Epithelial cell of prostate (primary cell): Measurements from ENCODE around the gene KCNJ18.
"Not testable (repeated sequence)": the region's sequence is repeated elsewhere in the genome, so short reads cannot be mapped to it uniquely, and the experiment has no call there.

Experiments
- DNase-seq: peaks from one replicate; pipeline ENCODE4 v3.0.0-alpha.2; 2011; ENCODE audit warnings: low read depth, low spot score
- H3K27ac ChIP-seq: fragments of 450-650 bp; 2 replicates; pipeline ENCODE4 v1.5.1; 2017; ENCODE audit warnings: mild to moderate bottlenecking

KCNJ18 gene

GRCh38 chr17:21683897-21684296 lies 8.4 kb upstream of the KCNJ18 start:
- DNase-seq, H3K27ac ChIP-seq: not testable (repeated sequence)

- DNase-seq, H3K27ac ChIP-seq: not testable (repeated sequence)
Observed at GRCh38 chr17:21684384-21684783, 7.9 kb upstream of the KCNJ18 start.

GRCh38 chr17:21685061-21685795 lies 7.1 kb upstream of the KCNJ18 start:
- DNase-seq, H3K27ac ChIP-seq: not testable (repeated sequence)

GRCh38 chr17:21686165-21687015 lies 5.9 kb upstream of the KCNJ18 start:
- no peak overlapping the region for H3K27ac ChIP-seq

GRCh38 chr17:21687136-21687953 lies 5.0 kb upstream of the KCNJ18 start:
- DNase-seq: no peak
- no peak overlapping the region for H3K27ac ChIP-seq

More at GRCh38 chr17:21686165-21687015, 5.9 kb upstream of the KCNJ18 start:
- no peak for DNase-seq

- H3K27ac ChIP-seq: no peak overlapping the region
- no peak for DNase-seq
Observed at GRCh38 chr17:21688293-21688949, 3.9 kb upstream of the KCNJ18 start.

GRCh38 chr17:21689604-21690003 lies 2.7 kb upstream of the KCNJ18 start:
- DNase-seq: no peak
- H3K27ac ChIP-seq: no peak overlapping the region

- H3K27ac ChIP-seq, DNase-seq: not testable (repeated sequence)
Observed at GRCh38 chr17:21690811-21691210, 1.5 kb upstream of the KCNJ18 start.

GRCh38 chr17:21691481-21691880 lies 842 bp upstream of the KCNJ18 start:
- H3K27ac ChIP-seq, DNase-seq: not testable (repeated sequence)

GRCh38 chr17:21692704-21693065 lies 362 bp downstream of the KCNJ18 start:
- not testable (repeated sequence) for DNase-seq, H3K27ac ChIP-seq

- H3K27ac ChIP-seq, DNase-seq: not testable (repeated sequence)
Observed at GRCh38 chr17:21693391-21693796, 1.1 kb downstream of the KCNJ18 start.

- not testable (repeated sequence) for H3K27ac ChIP-seq, DNase-seq
Observed at GRCh38 chr17:21693937-21694336, 1.6 kb downstream of the KCNJ18 start.

- not testable (repeated sequence) for H3K27ac ChIP-seq, DNase-seq
Observed at GRCh38 chr17:21696227-21696626, 3.9 kb downstream of the KCNJ18 start.

- not testable (repeated sequence) for DNase-seq, H3K27ac ChIP-seq
Observed at GRCh38 chr17:21696842-21697507, 4.7 kb downstream of the KCNJ18 start.

- H3K27ac ChIP-seq, DNase-seq: not testable (repeated sequence)
Observed at GRCh38 chr17:21697508-21697860, 5.2 kb downstream of the KCNJ18 start.

- DNase-seq, H3K27ac ChIP-seq: not testable (repeated sequence)
Observed at GRCh38 chr17:21698437-21699075, 6.2 kb downstream of the KCNJ18 start.

- not testable (repeated sequence) for DNase-seq, H3K27ac ChIP-seq
Observed at GRCh38 chr17:21699124-21699523, 6.8 kb downstream of the KCNJ18 start.

- not testable (repeated sequence) for H3K27ac ChIP-seq, DNase-seq
Observed at GRCh38 chr17:21699573-21700236, 7.4 kb downstream of the KCNJ18 start.
